ENCODE results near the gene PGAP3.

DNA sequence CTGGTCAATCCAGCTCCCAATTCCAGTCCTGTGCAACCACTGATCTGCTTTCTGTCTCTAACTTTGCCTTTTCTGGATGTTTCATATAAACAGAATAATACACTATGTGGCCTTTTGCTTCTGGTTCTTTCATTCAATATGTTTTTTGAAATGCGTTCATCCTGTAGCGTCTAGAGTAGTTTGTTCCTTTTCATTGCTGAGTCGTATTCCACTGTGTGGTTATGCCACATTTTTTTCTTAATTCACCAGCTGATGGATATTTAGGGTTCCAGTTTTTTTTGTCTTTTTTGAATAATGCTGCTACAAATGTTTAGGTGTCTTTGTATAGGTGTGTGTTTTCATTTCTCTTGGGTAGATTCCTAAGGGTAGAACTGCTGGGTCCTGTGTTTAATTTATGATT is 44.7 kb upstream of the PGAP3 start:
- TF ChIP-seq, protein P1, sequence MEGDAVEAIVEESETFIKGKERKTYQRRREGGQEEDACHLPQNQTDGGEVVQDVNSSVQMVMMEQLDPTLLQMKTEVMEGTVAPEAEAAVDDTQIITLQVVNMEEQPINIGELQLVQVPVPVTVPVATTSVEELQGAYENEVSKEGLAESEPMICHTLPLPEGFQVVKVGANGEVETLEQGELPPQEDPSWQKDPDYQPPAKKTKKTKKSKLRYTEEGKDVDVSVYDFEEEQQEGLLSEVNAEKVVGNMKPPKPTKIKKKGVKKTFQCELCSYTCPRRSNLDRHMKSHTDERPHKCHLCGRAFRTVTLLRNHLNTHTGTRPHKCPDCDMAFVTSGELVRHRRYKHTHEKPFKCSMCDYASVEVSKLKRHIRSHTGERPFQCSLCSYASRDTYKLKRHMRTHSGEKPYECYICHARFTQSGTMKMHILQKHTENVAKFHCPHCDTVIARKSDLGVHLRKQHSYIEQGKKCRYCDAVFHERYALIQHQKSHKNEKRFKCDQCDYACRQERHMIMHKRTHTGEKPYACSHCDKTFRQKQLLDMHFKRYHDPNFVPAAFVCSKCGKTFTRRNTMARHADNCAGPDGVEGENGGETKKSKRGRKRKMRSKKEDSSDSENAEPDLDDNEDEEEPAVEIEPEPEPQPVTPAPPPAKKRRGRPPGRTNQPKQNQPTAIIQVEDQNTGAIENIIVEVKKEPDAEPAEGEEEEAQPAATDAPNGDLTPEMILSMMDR (IDR thresholded peaks at IDR 0.05; ENCODE audit: low read depth, low read length) = no peak
- TF ChIP-seq POLR2A (IDR thresholded peaks at IDR 0.05; ENCODE audit: extremely low read depth, insufficient read length) = no peak
- TF ChIP-seq, protein P2, sequence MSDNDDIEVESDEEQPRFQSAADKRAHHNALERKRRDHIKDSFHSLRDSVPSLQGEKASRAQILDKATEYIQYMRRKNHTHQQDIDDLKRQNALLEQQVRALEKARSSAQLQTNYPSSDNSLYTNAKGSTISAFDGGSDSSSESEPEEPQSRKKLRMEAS (IDR thresholded peaks at IDR 0.05; ENCODE audit: low read depth, low read length) = no peak
